IPS-18c (cell line): ENCODE measurements around the gene TAF11.
"Not testable (repeated sequence)": the region's sequence is repeated elsewhere in the genome, so short reads cannot be mapped to it uniquely, and the experiment has no call there.

Source experiments
- H3K4me3 ChIP-seq: 2 replicates; pipeline ENCODE4 v1.7.0; 2013; ENCODE audit warnings: low read depth, mild to moderate bottlenecking, low read length, moderate library complexity; ENCODE audit not compliant: insufficient read depth
- H3K9me3 ChIP-seq: one replicate; pipeline ENCODE4 v1.6.1; 2013; ENCODE audit warnings: mild to moderate bottlenecking, low read length, moderate library complexity; ENCODE audit not compliant: control insufficient read depth, insufficient read depth

The TAF11 gene

GRCh38 chr6:34877869-34878485, 9.9 kb downstream of the TAF11 start:
- H3K4me3 ChIP-seq: no peak overlapping the region
- H3K9me3 ChIP-seq: no peaks in the 10 kb centered on the region

- Histone ChIP-seq H3K4me3 (no peak overlapping the region), H3K9me3 (no peaks in the 10 kb centered on the region)
Measured at GRCh38 chr6:34877259-34877658, 10.6 kb downstream of the TAF11 start.

GRCh38 chr6:34876472-34876871, 11.4 kb downstream of the TAF11 start:
- Histone ChIP-seq H3K4me3 (no peak overlapping the region), H3K9me3 (no peaks in the 10 kb centered on the region)

- no peaks in the 10 kb centered on the region for H3K9me3 ChIP-seq
Measured at GRCh38 chr6:34875292-34876213, 12.3 kb downstream of the TAF11 start.

GRCh38 chr6:34872332-34872731, 15.5 kb downstream of the TAF11 start:
- Histone ChIP-seq H3K4me3 (no peak overlapping the region), H3K9me3 (no peaks in the 10 kb centered on the region)

More at GRCh38 chr6:34875292-34876213, 12.3 kb downstream of the TAF11 start:
- no peak overlapping the region for H3K4me3 ChIP-seq

- Histone ChIP-seq H3K9me3 (no peaks in the 10 kb centered on the region), H3K4me3 (no peak overlapping the region)
Measured at GRCh38 chr6:34871853-34872252, 16.0 kb downstream of the TAF11 start.

GRCh38 chr6:34867484-34867883, 20.4 kb downstream of the TAF11 start:
- H3K9me3 ChIP-seq: no peaks in the 10 kb centered on the region
- no peak overlapping the region for H3K4me3 ChIP-seq

- Histone ChIP-seq H3K9me3 (no peaks in the 10 kb centered on the region), H3K4me3 (no peak overlapping the region)
Measured at GRCh38 chr6:34866509-34866908, 21.3 kb downstream of the TAF11 start.

- Histone ChIP-seq H3K9me3 (no peaks in the 10 kb centered on the region), H3K4me3 (no peak overlapping the region)
Measured at GRCh38 chr6:34865107-34865506, 22.7 kb downstream of the TAF11 start.

GRCh38 chr6:34864007-34864406, 23.8 kb downstream of the TAF11 start:
- H3K9me3 ChIP-seq: no peaks in the 10 kb centered on the region
- H3K4me3 ChIP-seq: no peak overlapping the region

- H3K4me3 ChIP-seq: no peak overlapping the region
- no peaks in the 10 kb centered on the region for H3K9me3 ChIP-seq
Measured at GRCh38 chr6:34860776-34861175, 27.1 kb downstream of the TAF11 start.

GRCh38 chr6:34859951-34860350, 27.9 kb downstream of the TAF11 start:
- Histone ChIP-seq H3K9me3 (no peaks in the 10 kb centered on the region), H3K4me3 (no peak overlapping the region)

- no peak overlapping the region for H3K4me3 ChIP-seq
- H3K9me3 ChIP-seq: no peaks in the 10 kb centered on the region
Measured at GRCh38 chr6:34858681-34859080, 29.2 kb downstream of the TAF11 start.

GRCh38 chr6:34855463-34855862, 32.4 kb downstream of the TAF11 start:
- Histone ChIP-seq H3K9me3 (no peaks in the 10 kb centered on the region), H3K4me3 (no peak overlapping the region)

- Histone ChIP-seq H3K9me3 (no peaks in the 10 kb centered on the region), H3K4me3 (no peak overlapping the region)
Measured at GRCh38 chr6:34852406-34853085, 35.3 kb downstream of the TAF11 start.

- H3K9me3 ChIP-seq: no peaks in the 10 kb centered on the region
Measured at GRCh38 chr6:34851361-34851760, 36.5 kb downstream of the TAF11 start.

GRCh38 chr6:34849066-34849465, 38.8 kb downstream of the TAF11 start:
- not testable (repeated sequence) for H3K4me3 ChIP-seq, H3K9me3 ChIP-seq

More at GRCh38 chr6:34851361-34851760, 36.5 kb downstream of the TAF11 start:
- no peak overlapping the region for H3K4me3 ChIP-seq
